ENCODE measurements around the gene ISYNA1. TPM values are rescaled to one million over a fixed set of nuclear protein-coding genes. Genes with fewer than 3 reads are reported as not detected.

Gene ISYNA1
- total and polyA plus RNA-seq, 12 donors: 3.2 to 313 (median 78.7) TPM

DNA sequence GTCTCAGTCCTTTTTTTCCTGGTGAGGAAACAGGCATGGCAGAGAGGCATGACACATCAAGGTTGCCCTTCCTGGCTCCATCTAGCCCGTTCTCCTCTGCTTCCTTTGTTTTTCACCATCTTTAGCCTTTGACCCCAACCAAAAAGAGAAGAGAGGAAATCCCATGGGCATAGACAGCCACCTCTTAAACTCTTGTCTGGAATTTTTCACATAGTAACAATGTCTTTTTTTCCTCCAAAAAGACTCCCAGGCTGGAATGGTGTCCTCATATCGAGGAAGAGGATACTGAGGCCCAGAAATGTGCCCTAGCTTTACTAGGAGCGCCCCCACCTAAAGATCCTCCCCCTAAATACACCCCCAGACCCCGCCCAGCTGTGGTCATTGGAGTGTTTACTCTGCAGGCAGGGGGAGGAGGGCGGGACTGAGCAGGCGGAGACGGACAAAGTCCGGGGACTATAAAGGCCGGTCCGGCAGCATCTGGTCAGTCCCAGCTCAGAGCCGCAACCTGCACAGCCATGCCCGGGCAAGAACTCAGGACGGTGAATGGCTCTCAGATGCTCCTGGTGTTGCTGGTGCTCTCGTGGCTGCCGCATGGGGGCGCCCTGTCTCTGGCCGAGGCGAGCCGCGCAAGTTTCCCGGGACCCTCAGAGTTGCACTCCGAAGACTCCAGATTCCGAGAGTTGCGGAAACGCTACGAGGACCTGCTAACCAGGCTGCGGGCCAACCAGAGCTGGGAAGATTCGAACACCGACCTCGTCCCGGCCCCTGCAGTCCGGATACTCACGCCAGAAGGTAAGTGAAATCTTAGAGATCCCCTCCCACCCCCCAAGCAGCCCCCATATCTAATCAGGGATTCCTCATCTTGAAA, 52.0 kb downstream of the ISYNA1 start, which contains the start of gene GDF15:
Gene GDF15, plus strand, starts transcription at position 484 of the 868 bp plus-strand sequence. Its CDS starts 32 bp downstream, at position 516.
- WGBS, 4 donors: 32 to 40% (median 38%) methylated on average over 4 to 33 of the region's 33 CpGs
- H3K4me3 ChIP-seq: peak within 1 kb of the TSS in 1 of 4 donors; percentile 5

DNA sequence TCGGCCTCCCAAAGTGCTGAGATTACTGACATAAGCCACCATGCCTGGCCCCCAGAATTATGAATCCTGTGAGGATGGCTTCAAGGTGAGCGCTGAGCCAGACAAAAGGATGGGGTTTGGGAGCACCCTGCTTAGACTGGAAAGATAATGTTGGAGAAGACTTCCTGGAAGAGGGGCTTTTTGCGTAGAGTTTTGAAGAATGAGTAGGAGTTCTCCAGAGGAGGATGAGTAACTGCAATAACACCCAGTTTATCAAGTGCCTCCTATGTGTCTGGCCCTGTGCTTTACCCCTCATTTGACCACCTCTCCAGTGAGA, 52.6 kb downstream of the ISYNA1 start:
- Histone ChIP-seq H3K27me3 (no peaks in the 10 kb centered on the region), H3K4me3 (no peak overlapping the region), H3K4me1 (replicated peaks in 1 of 2) (peaks cover 5 to 13% of the 10 kb centered on the region in 2 donors), H3K9me3 (replicated peaks in 1 of 3) (no peaks in the 10 kb centered on the region), H3K36me3 (replicated peaks in 1 of 2) (no peaks in the 10 kb centered on the region), H3K27ac (no peak overlapping the region)
- no peak for DNase-seq
- intact Hi-C loops (cut with DNase I): loop anchor here in 1 of 2 donors (5.0 kb wide), 1 partner anchor 38 kb away; no protein-coding TSS in a partner anchor
- TF ChIP-seq POLR2A (IDR thresholded peaks at IDR 0.05) (no peak), CTCF (IDR thresholded peaks at IDR 0.05) (no peak)
- WGBS, 4 donors: 93 to 97% (median 95%) methylated on average over 3 of the region's 3 CpGs

More for the DNA sequence above, 52.0 kb downstream of the ISYNA1 start, which contains the start of gene GDF15:
- intact Hi-C loops (cut with DNase I): loop anchor here in 1 of 2 donors (5.0 kb wide), 1 partner anchor 39 kb away; no protein-coding TSS in a partner anchor
- H3K9me3 ChIP-seq (replicated peaks in 1 of 3): no peaks in the 10 kb centered on the region
- DNase-seq: peak in 5 of 7 donors; percentile 50 to 76 (median 61)
- peaks cover 0 to 7% of the 10 kb centered on the region in 2 donors for H3K4me1 ChIP-seq (replicated peaks in 1 of 2)
- no peaks in the 10 kb centered on the region for H3K36me3 ChIP-seq (replicated peaks in 1 of 2)
- peak in 1 of 2 donors; percentile 49 for TF ChIP-seq POLR2A (IDR thresholded peaks at IDR 0.05)
- TF ChIP-seq CTCF (IDR thresholded peaks at IDR 0.05): peak; percentile 28 to 53 (median 40)
- H3K27ac ChIP-seq: no peak within 1 kb of the TSS
- H3K27me3 ChIP-seq: no peaks in the 10 kb centered on the region

- Histone ChIP-seq H3K4me1 (replicated peaks in 1 of 2) (peaks cover 10 to 18% of the 10 kb centered on the region in 2 donors), H3K36me3 (replicated peaks in 1 of 2) (no peaks in the 10 kb centered on the region), H3K27me3 (no peaks in the 10 kb centered on the region), H3K9me3 (replicated peaks in 1 of 3) (no peaks in the 10 kb centered on the region), H3K27ac (no peak overlapping the region), H3K4me3 (no peak overlapping the region)
- no peak for DNase-seq
- 88 to 94% (median 91%) methylated on average over 7 of the region's 7 CpGs for WGBS, 4 donors
- TF ChIP-seq POLR2A (IDR thresholded peaks at IDR 0.05): no peak
- TF ChIP-seq CTCF (IDR thresholded peaks at IDR 0.05): no peak
- intact Hi-C loops (cut with DNase I): loop anchor here in 1 of 2 donors (5.0 kb wide), 1 partner anchor 37 kb away; no protein-coding TSS in a partner anchor
Measured at GRCh38 chr19:18384775-18385174, 53.2 kb downstream of the ISYNA1 start.

Small RNA genes within 50 kb of the gene (microRNA-seq; reads per million reads assigned to microRNA genes)
- 0 reads per million in 3 donors for gene MIR3189

Small RNA genes within 50 kb of the gene (small RNA-seq; reads per million reads assigned to genes)
- gene MIR3189: 0 reads per million in 2 donors

Other genes starting within 250 kb of the ISYNA1 start
- 10 to 100 TPM; 10.3 to 47.4 (median 20.7) TPM for gene MPV17L2, start 244.9 kb downstream of the ISYNA1 start, total RNA-seq
- 10 to 100 TPM; 21.1 to 41.4 (median 40.8) TPM for gene MPV17L2, start 244.9 kb downstream of the ISYNA1 start, polyA plus RNA-seq
- 10 to 100 TPM in 3 of 9 donors, 1 to 10 TPM in 6; 2.3 to 32.3 (median 6.6) TPM for gene RAB3A, start 234.1 kb downstream of the ISYNA1 start, total RNA-seq
- 10 to 100 TPM in 1 of 3 donors, 1 to 10 TPM in 2; 4.0 to 16.6 (median 5.8) TPM for gene RAB3A, start 234.1 kb downstream of the ISYNA1 start, polyA plus RNA-seq
- 1 to 10 TPM in 2 of 9 donors, under 1 TPM in 7; 0.11 to 1.7 (median 0.39) TPM for gene PDE4C, start 211.7 kb downstream of the ISYNA1 start, total RNA-seq
- 1 to 10 TPM in 1 of 3 donors, under 1 TPM in 1, not detected in 1; 0.77 to 2.4 TPM for gene PDE4C, start 211.7 kb downstream of the ISYNA1 start, polyA plus RNA-seq
- gene IQCN, start 163.7 kb downstream of the ISYNA1 start, total RNA-seq: 1 to 10 TPM in 8 of 9 donors, under 1 TPM in 1; 0.30 to 5.4 (median 2.7) TPM
- gene IQCN, start 163.7 kb downstream of the ISYNA1 start, polyA plus RNA-seq: 10 to 100 TPM in 1 of 3 donors, 1 to 10 TPM in 1, under 1 TPM in 1; 0.59 to 45.2 (median 6.0) TPM
- gene JUND, start 156.5 kb downstream of the ISYNA1 start, total RNA-seq: 100 to 1,000 TPM in 8 of 9 donors, 10 to 100 TPM in 1; 61.9 to 533 (median 350) TPM
- 100 to 1,000 TPM in 2 of 3 donors, 10 to 100 TPM in 1; 35.9 to 226 (median 104) TPM for gene JUND, start 156.5 kb downstream of the ISYNA1 start, polyA plus RNA-seq
- gene LSM4, start 115.1 kb downstream of the ISYNA1 start, total RNA-seq: 100 to 1,000 TPM; 107 to 290 (median 169) TPM
- gene LSM4, start 115.1 kb downstream of the ISYNA1 start, polyA plus RNA-seq: 100 to 1,000 TPM; 105 to 195 (median 120) TPM
- 10 to 100 TPM; 19.0 to 89.2 (median 58.5) TPM for gene PGPEP1, start 97.5 kb downstream of the ISYNA1 start, total RNA-seq
- 10 to 100 TPM; 20.3 to 46.1 (median 21.1) TPM for gene PGPEP1, start 97.5 kb downstream of the ISYNA1 start, polyA plus RNA-seq
- gene GDF15, start 52.0 kb downstream of the ISYNA1 start, total RNA-seq: 10 to 100 TPM in 4 of 9 donors, 1 to 10 TPM in 4, under 1 TPM in 1; 0.90 to 29.2 (median 6.2) TPM
- 1 to 10 TPM in 2 of 3 donors, under 1 TPM in 1; 0.33 to 5.3 (median 2.6) TPM for gene GDF15, start 52.0 kb downstream of the ISYNA1 start, polyA plus RNA-seq
- 10 to 100 TPM in 7 of 9 donors, 1 to 10 TPM in 2; 1.5 to 38.2 (median 21.6) TPM for gene LRRC25, start 40.5 kb downstream of the ISYNA1 start, total RNA-seq
- gene LRRC25, start 40.5 kb downstream of the ISYNA1 start, polyA plus RNA-seq: 10 to 100 TPM in 1 of 3 donors, 1 to 10 TPM in 2; 5.1 to 18.4 (median 8.5) TPM
- 100 to 1,000 TPM in 1 of 9 donors, 10 to 100 TPM in 8; 38.9 to 119 (median 69.9) TPM for gene SSBP4, start 18.7 kb downstream of the ISYNA1 start, total RNA-seq
- 100 to 1,000 TPM in 2 of 3 donors, 1 to 10 TPM in 1; 9.1 to 160 (median 136) TPM for gene SSBP4, start 18.7 kb downstream of the ISYNA1 start, polyA plus RNA-seq
- 10 to 100 TPM in 7 of 9 donors, 1 to 10 TPM in 2; 3.6 to 28.3 (median 14.2) TPM for gene ELL, start 83.9 kb upstream of the ISYNA1 start, total RNA-seq
- 10 to 100 TPM in 1 of 3 donors, 1 to 10 TPM in 2; 1.8 to 14.3 (median 9.1) TPM for gene ELL, start 83.9 kb upstream of the ISYNA1 start, polyA plus RNA-seq
- gene FKBP8, start 105.4 kb upstream of the ISYNA1 start, total RNA-seq: 100 to 1,000 TPM; 128 to 463 (median 261) TPM
- 100 to 1,000 TPM in 2 of 3 donors, 10 to 100 TPM in 1; 26.3 to 816 (median 417) TPM for gene FKBP8, start 105.4 kb upstream of the ISYNA1 start, polyA plus RNA-seq
- 100 to 1,000 TPM in 3 of 9 donors, 10 to 100 TPM in 6; 57.7 to 165 (median 83.3) TPM for gene KXD1, start 119.7 kb upstream of the ISYNA1 start, total RNA-seq
- gene KXD1, start 119.7 kb upstream of the ISYNA1 start, polyA plus RNA-seq: 100 to 1,000 TPM in 1 of 3 donors, 10 to 100 TPM in 2; 74.2 to 120 (median 79.4) TPM
- 1,000 to 10,000 TPM in 6 of 9 donors, 100 to 1,000 TPM in 3; 781 to 1,331 (median 1,025) TPM for gene UBA52, start 133.7 kb upstream of the ISYNA1 start, total RNA-seq
- 1,000 to 10,000 TPM in 2 of 3 donors, 100 to 1,000 TPM in 1; 950 to 1,900 (median 1,669) TPM for gene UBA52, start 133.7 kb upstream of the ISYNA1 start, polyA plus RNA-seq
- 100 to 1,000 TPM in 3 of 9 donors, 10 to 100 TPM in 6; 56.1 to 268 (median 89.4) TPM for gene REX1BD, start 150.7 kb upstream of the ISYNA1 start, total RNA-seq
- 100 to 1,000 TPM in 2 of 3 donors, 1 to 10 TPM in 1; 8.8 to 156 (median 148) TPM for gene REX1BD, start 150.7 kb upstream of the ISYNA1 start, polyA plus RNA-seq
- gene CRLF1, start 168.7 kb upstream of the ISYNA1 start, total RNA-seq: 100 to 1,000 TPM in 1 of 9 donors, 10 to 100 TPM in 5, 1 to 10 TPM in 2, under 1 TPM in 1; 0.44 to 111 (median 15.0) TPM
- 10 to 100 TPM in 2 of 3 donors, 1 to 10 TPM in 1; 5.7 to 80.0 (median 51.2) TPM for gene CRLF1, start 168.7 kb upstream of the ISYNA1 start, polyA plus RNA-seq
- gene TMEM59L, start 174.7 kb upstream of the ISYNA1 start, total RNA-seq: 10 to 100 TPM in 2 of 9 donors, 1 to 10 TPM in 6, under 1 TPM in 1; 0.89 to 13.9 (median 5.2) TPM
- 10 to 100 TPM in 1 of 3 donors, 1 to 10 TPM in 2; 1.9 to 14.5 (median 5.5) TPM for gene TMEM59L, start 174.7 kb upstream of the ISYNA1 start, polyA plus RNA-seq
- gene KLHL26, start 198.9 kb upstream of the ISYNA1 start, total RNA-seq: 10 to 100 TPM in 3 of 9 donors, 1 to 10 TPM in 6; 1.4 to 15.2 (median 9.0) TPM
- gene KLHL26, start 198.9 kb upstream of the ISYNA1 start, polyA plus RNA-seq: 1 to 10 TPM; 1.7 to 5.1 (median 3.7) TPM
- gene CRTC1, start 245.5 kb upstream of the ISYNA1 start, total RNA-seq: 10 to 100 TPM in 6 of 9 donors, 1 to 10 TPM in 3; 3.1 to 22.5 (median 10.2) TPM
- 10 to 100 TPM in 2 of 3 donors, 1 to 10 TPM in 1; 4.6 to 38.1 (median 18.1) TPM for gene CRTC1, start 245.5 kb upstream of the ISYNA1 start, polyA plus RNA-seq

All from adrenal gland (tissue), 12 donors.